Sigmoid colon (tissue), 7 donors: ENCODE results near the gene AAMP. TPM values are rescaled to one million over a fixed set of nuclear protein-coding genes. Genes with fewer than 3 reads are reported as not detected.

Source experiments
- DNase-seq: peaks from one replicate; pipeline ENCODE4 v3.0.0-alpha.2; 2019
- H3K27ac ChIP-seq, 4 donors: fragments of 200-600 bp; sonication (generic); one replicate each; pipeline ENCODE4 v1.5.1; 2016 to 2019; ENCODE audit warnings: mild to moderate bottlenecking in 1 of 4
- H3K27me3 ChIP-seq, 3 donors: fragments of 200-600 bp; sonication (generic); one replicate each; pipeline ENCODE4 v1.5.1; 2019; ENCODE audit warnings: mild to moderate bottlenecking in 1 of 3
- H3K36me3 ChIP-seq, 4 donors: fragments of 200-600 bp; sonication (generic); one replicate each; pipeline ENCODE4 v1.5.1; 2016 to 2019
- H3K4me1 ChIP-seq, 4 donors: fragments of 200-600 bp; sonication (generic); one replicate each; pipeline ENCODE4 v1.5.1; 2017 to 2019
- H3K4me3 ChIP-seq, 4 donors: fragments of 200-600 bp; sonication (generic); one replicate each; pipeline ENCODE4 v1.5.1; 2017 to 2019; ENCODE audit warnings: mild to moderate bottlenecking in 2 of 4, moderate library complexity in 1 of 4
- H3K9me3 ChIP-seq, 4 donors: fragments of 200-600 bp in 3 of 4; sonication (generic) in 3 of 4; one replicate each; pipeline versions ENCODE4 v1.5.1 to v1.6.1; 2013 to 2019
- EP300 ChIP-seq, 4 donors: sonication (generic); formaldehyde crosslinking; IDR thresholded peaks; one replicate each; pipeline ENCODE4 v1.6.1; 2017; ENCODE audit warnings: antibody characterized with exemption in 4 of 4
- POLR2A ChIP-seq, 2 donors: fragments of 450-650 bp; IDR thresholded peaks; one replicate each; pipeline ENCODE4 v1.6.1; 2016; ENCODE audit warnings: antibody characterized with exemption in 2 of 2, mild to moderate bottlenecking in 2 of 2, moderate library complexity in 2 of 2
- POLR2AphosphoS5 ChIP-seq, 4 donors: sonication (generic); formaldehyde crosslinking; IDR thresholded peaks; one replicate each; pipeline ENCODE4 v1.6.1; 2017; ENCODE audit warnings: antibody characterized with exemption in 4 of 4
- WGBS, 2 donors: extraction: QIAGEN DNeasy Blood & Tissue Kit; methylation state at CpG; one replicate each; pipeline ENCODE4 v1.1.7; 2013; 5-methylcytosine and 5-hydroxymethylcytosine counted together
- intact Hi-C: fragments of 100-400 bp; cut with DNase I; formaldehyde crosslinking; loops from one replicate; pipeline ENCODE4 v1.15.1; 2023
- polyA plus RNA-seq, 3 donors: library from polyadenylated mRNA; stranded (reverse); fragments of 200-250 nt; gene quantifications; one replicate each; pipeline ENCODE4 v1.2.3, GENCODE V29; 2013
- total RNA-seq, 4 donors: library from RNA; depleted of rRNA; stranded (reverse); fragments of >200 nt; gene quantifications; one replicate each; pipeline ENCODE4 v1.1.0, GENCODE V29; 2016
- TF ChIP-seq, protein P1 (sequence below), 4 experiments: fragments of 450-650 bp in 3 of 4; fragments of 200-600 bp in 1 of 4; IDR thresholded peaks; one replicate each; pipeline ENCODE4 v1.5.1; 2016 to 2019; ENCODE audit warnings: antibody characterized with exemption in 4 of 4, mild to moderate bottlenecking in 3 of 4, moderate library complexity in 2 of 4
- donor health status: healthy with polysubstance abuse.
- donor health status: Bipolar disorder and iron deficiency.
- donor health status: healthy.

Gene AAMP
- total and polyA plus RNA-seq, 7 donors: 85.7 to 141 (median 103) TPM

- 47 to 76% methylated on average over 5 of the region's 5 CpGs for WGBS, 2 donors
- TF ChIP-seq POLR2A (IDR thresholded peaks at IDR 0.05): no peak
- TF ChIP-seq EP300 (IDR thresholded peaks at IDR 0.05): no peak
- TF ChIP-seq, protein P1, sequence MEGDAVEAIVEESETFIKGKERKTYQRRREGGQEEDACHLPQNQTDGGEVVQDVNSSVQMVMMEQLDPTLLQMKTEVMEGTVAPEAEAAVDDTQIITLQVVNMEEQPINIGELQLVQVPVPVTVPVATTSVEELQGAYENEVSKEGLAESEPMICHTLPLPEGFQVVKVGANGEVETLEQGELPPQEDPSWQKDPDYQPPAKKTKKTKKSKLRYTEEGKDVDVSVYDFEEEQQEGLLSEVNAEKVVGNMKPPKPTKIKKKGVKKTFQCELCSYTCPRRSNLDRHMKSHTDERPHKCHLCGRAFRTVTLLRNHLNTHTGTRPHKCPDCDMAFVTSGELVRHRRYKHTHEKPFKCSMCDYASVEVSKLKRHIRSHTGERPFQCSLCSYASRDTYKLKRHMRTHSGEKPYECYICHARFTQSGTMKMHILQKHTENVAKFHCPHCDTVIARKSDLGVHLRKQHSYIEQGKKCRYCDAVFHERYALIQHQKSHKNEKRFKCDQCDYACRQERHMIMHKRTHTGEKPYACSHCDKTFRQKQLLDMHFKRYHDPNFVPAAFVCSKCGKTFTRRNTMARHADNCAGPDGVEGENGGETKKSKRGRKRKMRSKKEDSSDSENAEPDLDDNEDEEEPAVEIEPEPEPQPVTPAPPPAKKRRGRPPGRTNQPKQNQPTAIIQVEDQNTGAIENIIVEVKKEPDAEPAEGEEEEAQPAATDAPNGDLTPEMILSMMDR (IDR thresholded peaks at IDR 0.05): no peak
- TF ChIP-seq POLR2AphosphoS5 (IDR thresholded peaks at IDR 0.05): no peak
- Histone ChIP-seq H3K36me3 (peaks cover 0 to 16% (median 3%) of the 10 kb centered on the region in 4 donors), H3K9me3 (no peaks in the 10 kb centered on the region), H3K27ac (peak overlapping the region in 2 of 4 donors; percentile 10 to 26), H3K4me1 (peaks cover 0 to 74% (median 65%) of the 10 kb centered on the region in 4 donors), H3K4me3 (no peak overlapping the region), H3K27me3 (no peaks in the 10 kb centered on the region)
- intact Hi-C loops: no loop called here
- no peak for DNase-seq
Observed at GRCh38 chr2:218221000-218221399, 48.9 kb downstream of the AAMP start.

DNA sequence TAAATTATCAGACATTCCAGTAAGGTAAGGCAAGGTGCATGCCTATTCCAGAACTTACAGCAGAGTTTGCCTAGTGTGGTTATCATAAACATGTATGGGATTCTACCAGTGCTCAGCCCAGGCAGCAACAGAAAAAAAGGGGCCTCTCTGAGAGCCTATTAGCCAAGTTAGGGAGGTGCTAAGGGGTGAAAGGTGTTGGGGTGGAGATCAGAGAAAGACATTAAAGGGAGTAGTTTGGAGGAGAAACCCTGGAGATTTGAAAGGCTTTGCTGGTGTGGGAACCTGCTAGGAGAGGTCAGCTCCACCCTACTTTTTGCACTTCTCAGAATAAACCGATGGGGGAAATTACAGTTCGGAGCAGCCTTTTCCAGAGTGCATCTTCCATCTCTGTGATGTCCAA lies 50.0 kb downstream of the AAMP start:
- H3K27me3 ChIP-seq: no peaks in the 10 kb centered on the region
- DNase-seq: no peak
- H3K36me3 ChIP-seq: peaks cover 0 to 5% (median 0%) of the 10 kb centered on the region in 4 donors
- H3K27ac ChIP-seq: peak overlapping the region in 3 of 4 donors; percentile 92 to 97 (median 96)
- no peaks in the 10 kb centered on the region for H3K9me3 ChIP-seq
- 35 to 74% methylated on average over 2 of the region's 2 CpGs for WGBS, 2 donors
- H3K4me1 ChIP-seq: peaks cover 0 to 75% (median 65%) of the 10 kb centered on the region in 4 donors
- intact Hi-C loops: loop anchor here (2.0 kb wide), 1 partner anchor 39 kb away; no protein-coding TSS in a partner anchor
- peak overlapping the region in 2 of 4 donors; percentile 4 to 75 for H3K4me3 ChIP-seq
- TF ChIP-seq, protein P1 (IDR thresholded peaks at IDR 0.05): no peak
- no peak for TF ChIP-seq POLR2AphosphoS5 (IDR thresholded peaks at IDR 0.05)
- TF ChIP-seq POLR2A (IDR thresholded peaks at IDR 0.05): no peak
- no peak for TF ChIP-seq EP300 (IDR thresholded peaks at IDR 0.05)

GRCh38 chr2:218218268-218219185 lies 51.4 kb downstream of the AAMP start:
- H3K36me3 ChIP-seq: no peaks in the 10 kb centered on the region
- intact Hi-C loops: loop anchor here (2.0 kb wide), 1 partner anchor 40 kb away; no protein-coding TSS in a partner anchor
- peak overlapping the region; percentile 91 to 97 (median 94) for H3K27ac ChIP-seq
- 15 to 19% methylated on average over 4 of the region's 4 CpGs for WGBS, 2 donors
- no peaks in the 10 kb centered on the region for H3K9me3 ChIP-seq
- peaks cover 0 to 64% (median 57%) of the 10 kb centered on the region in 4 donors for H3K4me1 ChIP-seq
- H3K4me3 ChIP-seq: peak overlapping the region; percentile 67 to 99 (median 86)
- DNase-seq: no peak
- no peaks in the 10 kb centered on the region for H3K27me3 ChIP-seq
- no peak for TF ChIP-seq POLR2AphosphoS5 (IDR thresholded peaks at IDR 0.05)
- TF ChIP-seq, protein P1 (IDR thresholded peaks at IDR 0.05): no peak
- no peak for TF ChIP-seq POLR2A (IDR thresholded peaks at IDR 0.05)
- no peak for TF ChIP-seq EP300 (IDR thresholded peaks at IDR 0.05)

DNA sequence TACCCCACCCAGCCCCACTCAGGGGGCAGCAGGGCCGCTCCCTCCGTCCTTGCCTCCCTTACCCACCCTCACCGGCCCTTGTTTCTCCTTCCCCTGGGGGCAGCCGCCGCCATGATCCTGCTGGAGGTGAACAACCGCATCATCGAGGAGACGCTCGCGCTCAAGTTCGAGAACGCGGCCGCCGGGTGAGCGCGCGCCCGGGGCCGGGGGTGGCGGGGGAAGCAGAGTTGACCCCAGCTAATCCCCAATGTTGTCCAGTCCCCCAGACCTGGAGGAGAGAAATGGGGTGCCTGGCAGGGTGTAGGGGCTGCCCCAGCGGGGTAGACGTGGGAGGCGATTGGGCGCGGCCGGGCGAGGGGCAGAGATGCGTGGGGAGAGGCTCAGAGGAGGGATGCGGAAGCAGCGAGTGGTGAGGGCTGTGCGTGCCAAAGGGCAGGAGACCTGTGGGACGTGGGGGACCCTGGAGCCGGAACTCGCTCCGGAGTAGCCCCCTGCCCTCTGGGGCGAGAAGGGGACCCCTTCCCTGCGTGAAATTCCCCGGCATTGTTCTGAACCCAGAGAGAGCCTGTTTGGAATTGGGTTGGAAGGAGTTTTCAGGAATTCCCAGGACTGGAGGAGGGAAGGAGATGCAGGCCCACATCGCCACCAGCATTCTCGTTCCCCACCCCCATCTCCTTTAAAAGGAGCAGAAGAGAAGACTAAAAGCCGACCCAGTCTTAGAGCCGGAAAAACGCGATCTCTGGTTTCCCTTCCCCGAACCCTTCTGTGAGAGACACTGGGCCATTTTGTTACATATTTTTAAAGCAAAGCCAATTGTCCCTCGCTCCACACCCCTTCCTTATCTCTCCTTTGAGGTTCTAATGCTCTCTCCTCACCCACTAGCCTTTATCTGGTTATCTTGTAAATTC lies 52.3 kb downstream of the AAMP start:
- H3K4me1 ChIP-seq: peaks cover 0 to 55% (median 49%) of the 10 kb centered on the region in 4 donors
- WGBS, 2 donors: 0 to 1% methylated on average over 47 of the region's 47 CpGs
- intact Hi-C loops: loop anchor here (2.0 kb wide), 1 partner anchor 41 kb away; no protein-coding TSS in a partner anchor

More for the DNA sequence above, 52.3 kb downstream of the AAMP start:
- DNase-seq: peak; percentile 83
- H3K27me3 ChIP-seq: no peaks in the 10 kb centered on the region
- peak overlapping the region; percentile 91 to 97 (median 94) for H3K27ac ChIP-seq
- TF ChIP-seq POLR2A (IDR thresholded peaks at IDR 0.05): no peak
- TF ChIP-seq POLR2AphosphoS5 (IDR thresholded peaks at IDR 0.05): peak in 1 of 4 donors; percentile 14
- TF ChIP-seq, protein P1 (IDR thresholded peaks at IDR 0.05): no peak
- no peaks in the 10 kb centered on the region for H3K36me3 ChIP-seq
- peak overlapping the region; percentile 67 to 99 (median 86) for H3K4me3 ChIP-seq
- H3K9me3 ChIP-seq: no peaks in the 10 kb centered on the region
